ENCODE measurements around the gene RTL5. TPM values are rescaled to one million over a fixed set of nuclear protein-coding genes. Genes with fewer than 3 reads are reported as not detected.

Gene RTL5
- total and polyA plus RNA-seq, 2 experiments from 2014 or later = 2.5 to 2.6 TPM

GRCh38 chrX:72126539-72127140 is 5.1 kb downstream of the RTL5 start:
- no peaks in the 10 kb centered on the region for H4K20me1 ChIP-seq (ENCODE audit: insufficient read depth, poor library complexity, severe bottlenecking)
- H3K4me3 ChIP-seq = no peak overlapping the region
- peak overlapping the region; percentile 19 for H3K4me2 ChIP-seq
- H3K27me3 ChIP-seq = no peaks in the 10 kb centered on the region
- no peaks in the 10 kb centered on the region for H3K79me2 ChIP-seq
- DNase-seq (ENCODE audit: low spot score) = peak; percentile 83
- H2AFZ ChIP-seq = no peak overlapping the region
- H3K27ac ChIP-seq = peak overlapping the region; percentile 25
- TF ChIP-seq EZH2 (IDR thresholded peaks at IDR 0.05; ENCODE audit: borderline replicate concordance) = no peak
- TF ChIP-seq, protein P1, sequence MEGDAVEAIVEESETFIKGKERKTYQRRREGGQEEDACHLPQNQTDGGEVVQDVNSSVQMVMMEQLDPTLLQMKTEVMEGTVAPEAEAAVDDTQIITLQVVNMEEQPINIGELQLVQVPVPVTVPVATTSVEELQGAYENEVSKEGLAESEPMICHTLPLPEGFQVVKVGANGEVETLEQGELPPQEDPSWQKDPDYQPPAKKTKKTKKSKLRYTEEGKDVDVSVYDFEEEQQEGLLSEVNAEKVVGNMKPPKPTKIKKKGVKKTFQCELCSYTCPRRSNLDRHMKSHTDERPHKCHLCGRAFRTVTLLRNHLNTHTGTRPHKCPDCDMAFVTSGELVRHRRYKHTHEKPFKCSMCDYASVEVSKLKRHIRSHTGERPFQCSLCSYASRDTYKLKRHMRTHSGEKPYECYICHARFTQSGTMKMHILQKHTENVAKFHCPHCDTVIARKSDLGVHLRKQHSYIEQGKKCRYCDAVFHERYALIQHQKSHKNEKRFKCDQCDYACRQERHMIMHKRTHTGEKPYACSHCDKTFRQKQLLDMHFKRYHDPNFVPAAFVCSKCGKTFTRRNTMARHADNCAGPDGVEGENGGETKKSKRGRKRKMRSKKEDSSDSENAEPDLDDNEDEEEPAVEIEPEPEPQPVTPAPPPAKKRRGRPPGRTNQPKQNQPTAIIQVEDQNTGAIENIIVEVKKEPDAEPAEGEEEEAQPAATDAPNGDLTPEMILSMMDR (IDR thresholded peaks at IDR 0.05; ENCODE audit: poor library complexity) = peak; percentile 66
- 40% methylated on average over 9 of the region's 9 CpGs for WGBS (ENCODE audit: low lambda C conversion rate, missing lambda C conversion rate)
- H3K9me2 ChIP-seq (replicated peaks; ENCODE audit: insufficient read depth) = no peaks in the 10 kb centered on the region
- no peaks in the 10 kb centered on the region for H3K9me3 ChIP-seq (ENCODE audit: low read depth)
- H3K36me3 ChIP-seq (replicated peaks; ENCODE audit: insufficient read depth, low read depth) = no peaks in the 10 kb centered on the region
- peaks cover 7% of the 10 kb centered on the region for H3K4me1 ChIP-seq (ENCODE audit: insufficient read depth)

GRCh38 chrX:72126048-72126415 is 5.7 kb downstream of the RTL5 start:
- Histone ChIP-seq H2AFZ (no peak overlapping the region), H3K9me2 (replicated peaks; ENCODE audit: insufficient read depth) (no peaks in the 10 kb centered on the region), H3K4me2 (peak overlapping the region; percentile 19), H3K9me3 (ENCODE audit: low read depth) (no peaks in the 10 kb centered on the region), H3K27ac (peak overlapping the region; percentile 52), H4K20me1 (ENCODE audit: insufficient read depth, poor library complexity, severe bottlenecking) (no peaks in the 10 kb centered on the region), H3K4me1 (ENCODE audit: insufficient read depth) (peaks cover 7% of the 10 kb centered on the region), H3K4me3 (no peak overlapping the region), H3K79me2 (no peaks in the 10 kb centered on the region), H3K27me3 (no peaks in the 10 kb centered on the region), H3K36me3 (replicated peaks; ENCODE audit: insufficient read depth, low read depth) (no peaks in the 10 kb centered on the region)
- TF ChIP-seq EZH2phosphoT487 (IDR thresholded peaks at IDR 0.05; ENCODE audit: low read depth, severe bottlenecking, unreplicated experiment) (no peak), EZH2 (IDR thresholded peaks at IDR 0.05; ENCODE audit: borderline replicate concordance) (no peak)
- TF ChIP-seq, protein P1 (IDR thresholded peaks at IDR 0.05; ENCODE audit: poor library complexity) = no peak
- DNase-seq (ENCODE audit: low spot score) = no peak
- WGBS (ENCODE audit: low lambda C conversion rate, missing lambda C conversion rate) = 48% methylated on average over 3 of the region's 3 CpGs

DNA sequence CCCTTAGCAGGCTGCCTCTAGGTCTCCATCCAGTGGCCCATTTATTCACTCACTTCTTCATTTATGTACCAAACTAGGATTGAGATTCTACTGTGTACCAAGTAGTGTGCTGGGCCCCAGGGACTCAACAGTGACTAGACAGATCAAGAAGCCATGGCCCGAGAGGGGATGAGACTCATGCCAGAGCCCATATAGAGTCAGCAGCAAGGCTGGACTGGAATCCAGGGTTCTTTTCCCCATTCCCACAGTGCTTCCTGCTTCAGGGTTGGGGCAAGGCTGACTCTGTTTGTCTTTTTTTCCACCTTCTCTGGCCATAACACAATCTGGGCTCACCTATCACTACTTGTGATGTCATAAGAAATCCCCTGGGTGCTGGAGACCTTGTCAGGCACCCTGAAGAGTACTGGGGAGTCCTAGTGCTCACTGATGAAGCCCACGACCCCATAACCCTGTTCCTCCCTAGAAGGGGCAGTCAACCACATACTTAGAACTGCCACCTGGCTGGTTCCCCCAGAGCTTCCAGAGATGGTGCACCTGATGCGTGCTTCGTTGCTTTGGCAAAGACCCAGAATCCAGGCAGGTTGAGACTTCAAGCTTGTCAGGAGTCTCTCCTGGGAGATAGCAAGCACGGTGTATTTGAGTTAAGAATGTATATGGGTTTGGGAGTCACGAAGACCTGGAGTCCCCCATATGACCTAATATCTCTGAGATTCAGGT is 6.2 kb downstream of the RTL5 start:
- H4K20me1 ChIP-seq (ENCODE audit: insufficient read depth, poor library complexity, severe bottlenecking) = no peaks in the 10 kb centered on the region
- DNase-seq (ENCODE audit: low spot score) = no peak
- no peak overlapping the region for H3K4me3 ChIP-seq
- no peaks in the 10 kb centered on the region for H3K27me3 ChIP-seq
- H3K4me1 ChIP-seq (ENCODE audit: insufficient read depth) = peaks cover 7% of the 10 kb centered on the region
- no peak overlapping the region for H2AFZ ChIP-seq
- no peaks in the 10 kb centered on the region for H3K9me2 ChIP-seq (replicated peaks; ENCODE audit: insufficient read depth)
- H3K27ac ChIP-seq = peak overlapping the region; percentile 52
- 58% methylated on average over 6 of the region's 6 CpGs for WGBS (ENCODE audit: low lambda C conversion rate, missing lambda C conversion rate)
- no peaks in the 10 kb centered on the region for H3K36me3 ChIP-seq (replicated peaks; ENCODE audit: insufficient read depth, low read depth)
- no peaks in the 10 kb centered on the region for H3K79me2 ChIP-seq
- no peaks in the 10 kb centered on the region for H3K9me3 ChIP-seq (ENCODE audit: low read depth)
- no peak overlapping the region for H3K4me2 ChIP-seq
- TF ChIP-seq EZH2 (IDR thresholded peaks at IDR 0.05; ENCODE audit: borderline replicate concordance) (no peak), EZH2phosphoT487 (IDR thresholded peaks at IDR 0.05; ENCODE audit: low read depth, severe bottlenecking, unreplicated experiment) (no peak)
- TF ChIP-seq, protein P1 (IDR thresholded peaks at IDR 0.05; ENCODE audit: poor library complexity) = no peak
